Liver (tissue), 9 donors: ENCODE measurements around the gene LSAMP. TPM values are rescaled to one million over a fixed set of nuclear protein-coding genes. Genes with fewer than 3 reads are reported as not detected.

ENCODE experiments used
- DNase-seq: peaks from one replicate; pipeline ENCODE4 v3.0.0-alpha.2; 2017; ENCODE audit warnings: low spot score
- H3K27ac ChIP-seq, 2 donors: one replicate each; pipeline ENCODE4 v1.7.0; 2013; ENCODE audit warnings: inconsistent platforms in 2 of 2, low read length in 2 of 2, control low read depth in 1 of 2, low read depth in 1 of 2, mild to moderate bottlenecking in 1 of 2
- H3K27me3 ChIP-seq, 4 donors: one replicate each; pipeline versions ENCODE4 v1.6.1 to v1.7.0; 2013; ENCODE audit warnings: low read length in 3 of 4, inconsistent platforms in 1 of 4, mild to moderate bottlenecking in 1 of 4, moderate library complexity in 1 of 4; ENCODE audit not compliant: control insufficient read depth in 4 of 4, insufficient read depth in 4 of 4
- H3K36me3 ChIP-seq, 4 donors: one replicate each; pipeline versions ENCODE4 v1.6.1 to v1.7.0; 2013; ENCODE audit warnings: low read length in 3 of 4, mild to moderate bottlenecking in 3 of 4, low read depth in 1 of 4, moderate library complexity in 1 of 4; ENCODE audit not compliant: control insufficient read depth in 4 of 4, insufficient read depth in 3 of 4
- H3K4me1 ChIP-seq, 4 donors: one replicate each; pipeline versions ENCODE4 v1.6.1 to v1.7.0; 2013; ENCODE audit warnings: low read length in 3 of 4, mild to moderate bottlenecking in 3 of 4, moderate library complexity in 1 of 4; ENCODE audit not compliant: control insufficient read depth in 4 of 4, insufficient read depth in 4 of 4
- H3K4me3 ChIP-seq, 3 donors: one replicate each; pipeline versions ENCODE4 v1.6.1 to v1.7.0; 2013; ENCODE audit warnings: low read length in 3 of 3, control low read depth in 1 of 3, low read depth in 1 of 3, mild to moderate bottlenecking in 1 of 3
- H3K9ac ChIP-seq, 2 donors: one replicate each; pipeline ENCODE4 v1.7.0; 2013; ENCODE audit warnings: low read length in 2 of 2, mild to moderate bottlenecking in 2 of 2, moderate library complexity in 2 of 2, control low read depth in 1 of 2, low read depth in 1 of 2
- H3K9me3 ChIP-seq, 4 donors: one replicate each; pipeline versions ENCODE4 v1.6.1 to v1.7.0; 2013; ENCODE audit warnings: low read length in 3 of 4; ENCODE audit not compliant: control insufficient read depth in 4 of 4
- CTCF ChIP-seq: fragments of 150-350 bp; IDR thresholded peaks from 2 replicates; pipeline ENCODE4 v1.5.1; 2017; ENCODE audit warnings: improper control_type of control experiment, low read depth, low read length; ENCODE audit not compliant: missing input control
- EGR1 ChIP-seq, 2 donors: IDR thresholded peaks; 2 replicates each; pipeline ENCODE4 v1.6.1; 2016 to 2018; ENCODE audit warnings: antibody characterized with exemption in 2 of 2, low read depth in 2 of 2
- FOXA1 ChIP-seq: IDR thresholded peaks from 2 replicates; pipeline ENCODE4 v1.6.1; 2016; ENCODE audit warnings: antibody characterized with exemption
- HNF4A ChIP-seq, 2 donors: conservative IDR thresholded peaks; 2 replicates each; pipeline ENCODE4 v1.6.1; 2016; ENCODE audit warnings: antibody characterized with exemption in 2 of 2, mild to moderate bottlenecking in 2 of 2
- HNF4G ChIP-seq: IDR thresholded peaks from 2 replicates; pipeline ENCODE4 v1.6.1; 2016; ENCODE audit warnings: antibody characterized with exemption
- JUND ChIP-seq, 2 donors: IDR thresholded peaks; 2 replicates each; pipeline ENCODE4 v1.6.1; 2016; ENCODE audit warnings: antibody characterized with exemption in 2 of 2
- MAX ChIP-seq: IDR thresholded peaks from 2 replicates; pipeline ENCODE4 v1.6.1; 2016; ENCODE audit warnings: antibody characterized with exemption
- NR2F2 ChIP-seq: IDR thresholded peaks from 2 replicates; pipeline ENCODE4 v1.6.1; 2016; ENCODE audit warnings: antibody characterized with exemption
- RAD21 ChIP-seq, 2 donors: IDR thresholded peaks; 2 replicates each; pipeline ENCODE4 v1.6.1; 2016; ENCODE audit warnings: antibody characterized with exemption in 2 of 2, mild to moderate bottlenecking in 2 of 2
- RXRA ChIP-seq, 2 donors: IDR thresholded peaks; 2 replicates each; pipeline ENCODE4 v1.6.1; 2017 to 2018; ENCODE audit warnings: antibody characterized with exemption in 2 of 2, mild to moderate bottlenecking in 1 of 2
- SP1 ChIP-seq: IDR thresholded peaks from 2 replicates; pipeline ENCODE4 v1.6.1; 2018; ENCODE audit warnings: antibody characterized with exemption, mild to moderate bottlenecking
- TAF1 ChIP-seq: conservative IDR thresholded peaks from 2 replicates; pipeline ENCODE4 v1.6.1; 2016; ENCODE audit warnings: antibody characterized with exemption, mild to moderate bottlenecking
- ZBTB33 ChIP-seq: IDR thresholded peaks from 2 replicates; pipeline ENCODE4 v1.6.1; 2016; ENCODE audit warnings: antibody characterized with exemption
- WGBS: extraction: QIAGEN DNeasy Blood & Tissue Kit; methylation state at CpG from one replicate; pipeline ENCODE4 v1.1.7; 2013; 5-methylcytosine and 5-hydroxymethylcytosine counted together
- polyA plus RNA-seq, 2 donors: library from polyadenylated mRNA; stranded (reverse) in 1 of 2; unstranded in 1 of 2; fragments of 200-250 nt in 1 of 2; fragments of >200 nt in 1 of 2; fragmentation: Nextera tagmentation in 1 of 2; extraction: Ambion mirVana in 1 of 2; gene quantifications; one replicate each; pipeline versions ENCODE4 v1.2.1 to v1.2.3, GENCODE V29; 2013 to 2015
- total RNA-seq, 2 donors: library from RNA; depleted of rRNA; stranded (reverse); fragments of >200 nt; gene quantifications; one replicate each; pipeline ENCODE4 v1.2.3, GENCODE V29; 2014
- TF ChIP-seq, protein P1 (sequence below): IDR thresholded peaks from 2 replicates; pipeline ENCODE4 v1.6.1; 2016; ENCODE audit warnings: antibody characterized with exemption
- donor health status: healthy.
- donor health status: healthy.
- donor health status: healthy.
- donor health status: healthy.
- donor health status: healthy.

The LSAMP gene
- total and polyA plus RNA-seq, 4 donors, result 0.01 to 0.17 (median 0.06) TPM

- Histone ChIP-seq H3K4me3 (no peak overlapping the region), H3K27ac (no peak overlapping the region), H3K9me3 (no peaks in the 10 kb centered on the region), H3K27me3 (no peaks in the 10 kb centered on the region), H3K4me1 (no peaks in the 10 kb centered on the region), H3K9ac (no peak overlapping the region), H3K36me3 (no peaks in the 10 kb centered on the region)
- TF ChIP-seq SP1 (no peak), MAX (no peak)
- no peak for DNase-seq
- 60% methylated on average over 1 of the region's 1 CpG for WGBS
These were observed 19.1 kb upstream of the LSAMP start for GRCh38 chr3:116464276-116464798.

- no peaks in the 10 kb centered on the region for H3K9me3 ChIP-seq
- no peaks in the 10 kb centered on the region for H3K27me3 ChIP-seq
- no peak overlapping the region for H3K4me3 ChIP-seq
- no peaks in the 10 kb centered on the region for H3K36me3 ChIP-seq
- WGBS, result 80% methylated on average over 1 of the region's 1 CpG
- no peak for DNase-seq
- no peak overlapping the region for H3K9ac ChIP-seq
- no peaks in the 10 kb centered on the region for H3K4me1 ChIP-seq
- no peak overlapping the region for H3K27ac ChIP-seq
- TF ChIP-seq, protein P1, sequence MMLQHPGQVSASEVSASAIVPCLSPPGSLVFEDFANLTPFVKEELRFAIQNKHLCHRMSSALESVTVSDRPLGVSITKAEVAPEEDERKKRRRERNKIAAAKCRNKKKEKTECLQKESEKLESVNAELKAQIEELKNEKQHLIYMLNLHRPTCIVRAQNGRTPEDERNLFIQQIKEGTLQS, result no peak
These were observed 8.5 kb upstream of the LSAMP start for GRCh38 chr3:116453666-116454346.

GRCh38 chr3:116449546-116450350, 4.5 kb upstream of the LSAMP start:
- 33% methylated on average over 3 of the region's 3 CpGs for WGBS
- no peak for TF ChIP-seq TAF1
- no peak for TF ChIP-seq EGR1 (IDR thresholded peaks at IDR 0.05; ENCODE audit: low read depth in 2 of 2)
- no peak for TF ChIP-seq CTCF
- TF ChIP-seq MAX, result no peak
- no peak for TF ChIP-seq ZBTB33
- TF ChIP-seq, protein P1, result no peak
- TF ChIP-seq HNF4A (conservative IDR thresholded peaks at IDR 0.05), result no peak
- no peak for TF ChIP-seq RXRA (IDR thresholded peaks at IDR 0.05)
- no peak for TF ChIP-seq NR2F2
- no peak for TF ChIP-seq FOXA1
- no peak for TF ChIP-seq RAD21 (IDR thresholded peaks at IDR 0.05)
- TF ChIP-seq HNF4G, result no peak
- TF ChIP-seq JUND (IDR thresholded peaks at IDR 0.05), result no peak
- no peak for TF ChIP-seq SP1
- H3K4me3 ChIP-seq, result no peak overlapping the region
- H3K27ac ChIP-seq, result no peak overlapping the region
- H3K36me3 ChIP-seq, result no peaks in the 10 kb centered on the region
- no peak overlapping the region for H3K9ac ChIP-seq
- no peaks in the 10 kb centered on the region for H3K4me1 ChIP-seq
- no peaks in the 10 kb centered on the region for H3K27me3 ChIP-seq
- peaks cover 0 to 3% (median 0%) of the 10 kb centered on the region in 4 donors for H3K9me3 ChIP-seq
- no peak for DNase-seq
